Measurements from ENCODE around the gene PLOD1.

DNA sequence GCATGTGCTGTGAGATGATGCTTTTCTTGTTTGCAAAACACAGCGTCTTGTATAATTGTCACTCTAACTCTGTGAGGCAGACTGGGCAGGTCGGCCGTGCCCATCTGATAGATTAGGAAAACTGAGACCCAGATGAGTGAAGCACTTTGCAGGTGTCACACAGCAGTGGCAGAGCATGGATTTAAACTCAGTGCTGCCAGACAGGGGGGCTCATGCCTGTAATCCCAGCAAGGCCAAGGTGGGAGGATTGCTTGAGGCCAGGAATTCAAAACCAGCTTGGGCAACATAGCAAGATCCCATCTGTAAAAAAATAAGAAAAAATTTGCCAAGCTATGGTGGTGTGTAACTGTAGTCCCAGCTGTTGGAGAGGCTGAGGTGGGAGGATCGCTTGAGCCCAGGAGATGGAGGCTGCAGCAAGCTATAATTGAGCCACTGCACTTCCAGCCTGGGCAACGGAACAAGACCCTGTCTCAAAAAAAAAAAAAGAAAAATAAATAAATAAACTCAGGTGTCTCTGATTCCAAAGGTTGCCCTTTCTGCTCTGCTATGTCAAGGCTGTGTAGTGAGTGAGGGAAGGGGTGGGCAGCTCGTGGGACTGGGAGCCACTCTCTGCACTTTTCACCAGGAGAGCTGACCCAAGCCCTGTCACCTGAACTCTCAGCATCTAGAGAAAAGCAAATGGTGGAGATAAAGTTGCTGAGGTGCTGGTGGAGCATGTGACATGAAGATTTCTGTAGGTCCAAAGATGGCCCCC lies 42.9 kb upstream of the PLOD1 start:
- TF ChIP-seq POLR2A (IDR thresholded peaks at IDR 0.05) = no peak
- TF ChIP-seq, protein P1, sequence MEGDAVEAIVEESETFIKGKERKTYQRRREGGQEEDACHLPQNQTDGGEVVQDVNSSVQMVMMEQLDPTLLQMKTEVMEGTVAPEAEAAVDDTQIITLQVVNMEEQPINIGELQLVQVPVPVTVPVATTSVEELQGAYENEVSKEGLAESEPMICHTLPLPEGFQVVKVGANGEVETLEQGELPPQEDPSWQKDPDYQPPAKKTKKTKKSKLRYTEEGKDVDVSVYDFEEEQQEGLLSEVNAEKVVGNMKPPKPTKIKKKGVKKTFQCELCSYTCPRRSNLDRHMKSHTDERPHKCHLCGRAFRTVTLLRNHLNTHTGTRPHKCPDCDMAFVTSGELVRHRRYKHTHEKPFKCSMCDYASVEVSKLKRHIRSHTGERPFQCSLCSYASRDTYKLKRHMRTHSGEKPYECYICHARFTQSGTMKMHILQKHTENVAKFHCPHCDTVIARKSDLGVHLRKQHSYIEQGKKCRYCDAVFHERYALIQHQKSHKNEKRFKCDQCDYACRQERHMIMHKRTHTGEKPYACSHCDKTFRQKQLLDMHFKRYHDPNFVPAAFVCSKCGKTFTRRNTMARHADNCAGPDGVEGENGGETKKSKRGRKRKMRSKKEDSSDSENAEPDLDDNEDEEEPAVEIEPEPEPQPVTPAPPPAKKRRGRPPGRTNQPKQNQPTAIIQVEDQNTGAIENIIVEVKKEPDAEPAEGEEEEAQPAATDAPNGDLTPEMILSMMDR (IDR thresholded peaks at IDR 0.05 in 4 of 5, conservative IDR thresholded peaks at IDR 0.05 in 1 of 5) = no peak

All from gastrocnemius medialis (tissue), 4 donors.